Caco-2 (cell line): Measurements from ENCODE around the gene GAS6. TPM values are rescaled to one million over a fixed set of nuclear protein-coding genes. Genes with fewer than 3 reads are reported as not detected.

ENCODE experiments used
- BruUV-seq: library from RNA; stranded (reverse); fragments of 400-500 nt; replicated peaks from 2 replicates; lab custom pipeline; 2021; lab: Mats Ljungman, UMichigan
- CTCF ChIA-PET: fragments of 300-600 bp; sonication (Branson Sonifier 250); formaldehyde crosslinking; loops from one replicate; lab custom pipeline; 2022; ENCODE audit warnings: antibody characterized with exemption; lab: Charles Lee
- POLR2A ChIA-PET: fragments of 300-600 bp; sonication (Branson Sonifier 250); formaldehyde crosslinking; loops from one replicate; lab custom pipeline; 2022; ENCODE audit warnings: antibody characterized with exemption; lab: Charles Lee
- DNase-seq, 2 experiments: peaks; one replicate each; pipeline versions ENCODE4 v3.0.0 to v3.0.0-alpha.2; 2020 to 2022
- H3K27me3 ChIP-seq: replicated peaks from 2 replicates; pipeline ENCODE4 v1.6.0; 2011; ENCODE audit warnings: low read length; ENCODE audit not compliant: control insufficient read depth, insufficient read depth
- H3K36me3 ChIP-seq: 2 replicates; pipeline ENCODE4 v1.5.1; 2011; ENCODE audit warnings: low read length; ENCODE audit not compliant: control insufficient read depth, insufficient read depth
- H3K4me1 ChIP-seq: fragments of 250-450 bp; sonication (Bioruptor Pico); 2 replicates; pipeline ENCODE4 v1.5.1; 2020; ENCODE audit warnings: mild to moderate bottlenecking
- H3K4me3 ChIP-seq: 2 replicates; pipeline ENCODE4 v1.5.1; 2011; ENCODE audit warnings: low read depth, mild to moderate bottlenecking, control low read depth, low read length
- H3K9me3 ChIP-seq: fragments of 250-450 bp; sonication (Bioruptor Pico); 2 replicates; pipeline ENCODE4 v1.5.1; 2020; ENCODE audit warnings: mild to moderate bottlenecking, moderate library complexity
- H3K27ac Mint-ChIP-seq: one replicate; pipeline ENCODE4 v1.8.0; 2022; ENCODE audit warnings: mixed read lengths; ENCODE audit not compliant: unreplicated experiment
- H3K27me3 Mint-ChIP-seq: one replicate; pipeline ENCODE4 v1.8.0; 2022; ENCODE audit warnings: mixed read lengths; ENCODE audit not compliant: insufficient read depth, unreplicated experiment
- H3K36me3 Mint-ChIP-seq: one replicate; pipeline ENCODE4 v1.8.0; 2022; ENCODE audit warnings: mild to moderate bottlenecking, mixed read lengths; ENCODE audit not compliant: insufficient read depth, unreplicated experiment
- H3K4me1 Mint-ChIP-seq: one replicate; pipeline ENCODE4 v1.8.0; 2022; ENCODE audit warnings: low read depth, mixed read lengths; ENCODE audit not compliant: unreplicated experiment
- H3K4me3 Mint-ChIP-seq: one replicate; pipeline ENCODE4 v1.8.0; 2022; ENCODE audit warnings: mild to moderate bottlenecking, moderate library complexity, mixed read lengths; ENCODE audit not compliant: unreplicated experiment
- H3K9me3 Mint-ChIP-seq: one replicate; pipeline ENCODE4 v1.8.0; 2022; ENCODE audit warnings: mixed read lengths; ENCODE audit not compliant: unreplicated experiment
- CTCF ChIP-seq, 2 experiments: fragments of 200-600 bp in 1 of 2; IDR thresholded peaks; 1 replicate in 1 of 2; 2 replicates in 1 of 2; pipeline versions ENCODE4 v1.5.1 to v1.8.0; 2011 to 2022; ENCODE audit warnings: antibody characterized with exemption in 1 of 2, control low read depth in 1 of 2, inconsistent platforms in 1 of 2, low read depth in 1 of 2, low read length in 1 of 2, mild to moderate bottlenecking in 1 of 2, moderate library complexity in 1 of 2; ENCODE audit not compliant: insufficient read depth in 1 of 2, severe bottlenecking in 1 of 2, unreplicated experiment in 1 of 2
- intact Hi-C: fragments of 100-400 bp; cut with micrococcal nuclease; formaldehyde crosslinking; loops from one replicate; pipeline ENCODE4 v1.10.0; 2022; ENCODE audit not compliant: unreplicated experiment
- total RNA-seq: library from RNA; stranded (reverse); gene quantifications from 2 replicates; pipeline ENCODE4 v1.2.3, GENCODE V29; 2022

The GAS6 gene
- total RNA-seq, 1 experiment from 2014 or later = 34.8 TPM

GRCh38 chr13:113905018-113905417 is 41.1 kb upstream of the GAS6 start:
- no peaks in the 10 kb centered on the region for H3K4me1 Mint-ChIP-seq
- no TSS peak for BruUV-seq
- H3K27ac Mint-ChIP-seq = no peak overlapping the region
- H3K27me3 Mint-ChIP-seq = peaks cover 5% of the 10 kb centered on the region
- intact Hi-C loops = loop anchor here (2.0 kb wide), 1 partner anchor 88 kb away; no protein-coding TSS in a partner anchor
- Histone ChIP-seq H3K9me3 (no peaks in the 10 kb centered on the region), H3K4me3 (no peak overlapping the region), H3K36me3 (no peaks in the 10 kb centered on the region), H3K27me3 (no peaks in the 10 kb centered on the region), H3K4me1 (no peaks in the 10 kb centered on the region)
- TF ChIP-seq CTCF (IDR thresholded peaks at IDR 0.05; ENCODE audit: insufficient read depth in 1 of 2, low read depth in 1 of 2, low read length in 1 of 2, severe bottlenecking in 1 of 2, unreplicated experiment in 1 of 2) = no peak
- no peak overlapping the region for H3K4me3 Mint-ChIP-seq
- H3K36me3 Mint-ChIP-seq = no peaks in the 10 kb centered on the region
- no peak for DNase-seq
- CTCF ChIA-PET = interaction anchor here (1.0 kb wide), 1 partner anchor 180 kb away, joined by 3 read pairs; no protein-coding TSS in a partner anchor
- POLR2A ChIA-PET = no interaction called here
- no peaks in the 10 kb centered on the region for H3K9me3 Mint-ChIP-seq

- intact Hi-C loops = loop anchor here (2.0 kb wide), 1 partner anchor 88 kb away; no protein-coding TSS in a partner anchor
- Histone ChIP-seq H3K36me3 (no peaks in the 10 kb centered on the region), H3K9me3 (no peaks in the 10 kb centered on the region), H3K4me1 (no peaks in the 10 kb centered on the region), H3K4me3 (no peak overlapping the region), H3K27me3 (no peaks in the 10 kb centered on the region)
- DNase-seq = peak in 1 of 2 experiments; percentile 49
- CTCF ChIA-PET = interaction anchor here (1.0 kb wide), 1 partner anchor 180 kb away, joined by 3 read pairs; no protein-coding TSS in a partner anchor
- Mint-ChIP-seq H3K36me3 (no peaks in the 10 kb centered on the region), H3K4me3 (no peak overlapping the region), H3K27me3 (peaks cover 5% of the 10 kb centered on the region), H3K4me1 (no peaks in the 10 kb centered on the region), H3K9me3 (no peaks in the 10 kb centered on the region), H3K27ac (no peak overlapping the region)
- POLR2A ChIA-PET = no interaction called here
- peak; percentile 34 to 58 for TF ChIP-seq CTCF (IDR thresholded peaks at IDR 0.05; ENCODE audit: insufficient read depth in 1 of 2, low read depth in 1 of 2, low read length in 1 of 2, severe bottlenecking in 1 of 2, unreplicated experiment in 1 of 2)
- BruUV-seq = no TSS peak
Observed at GRCh38 chr13:113904411-113904810, 40.5 kb upstream of the GAS6 start.

- H3K4me1 Mint-ChIP-seq = no peaks in the 10 kb centered on the region
- ChIA-PET POLR2A (no interaction called here), CTCF (interaction anchor here (1.0 kb wide), 1 partner anchor 179 kb away, joined by 3 read pairs; no protein-coding TSS in a partner anchor)
- no peaks in the 10 kb centered on the region for H3K9me3 ChIP-seq
- H3K27me3 ChIP-seq = no peaks in the 10 kb centered on the region
- TF ChIP-seq CTCF (IDR thresholded peaks at IDR 0.05; ENCODE audit: insufficient read depth in 1 of 2, low read depth in 1 of 2, low read length in 1 of 2, severe bottlenecking in 1 of 2, unreplicated experiment in 1 of 2) = no peak
- H3K36me3 Mint-ChIP-seq = no peaks in the 10 kb centered on the region
- no TSS peak for BruUV-seq
- no peak overlapping the region for H3K27ac Mint-ChIP-seq
- intact Hi-C loops = loop anchor here (2.0 kb wide), 1 partner anchor 87 kb away; no protein-coding TSS in a partner anchor
- no peaks in the 10 kb centered on the region for H3K4me1 ChIP-seq
- no peaks in the 10 kb centered on the region for H3K36me3 ChIP-seq
- H3K9me3 Mint-ChIP-seq = no peaks in the 10 kb centered on the region
- H3K27me3 Mint-ChIP-seq = peaks cover under 1% of the 10 kb centered on the region
- no peak overlapping the region for H3K4me3 ChIP-seq
- no peak overlapping the region for H3K4me3 Mint-ChIP-seq
- no peak for DNase-seq
Observed at GRCh38 chr13:113903912-113904311, 40.0 kb upstream of the GAS6 start.
